Fibroblast of upper back skin (primary cell): ENCODE data around the gene FAM135A.
A peak's percentile ranks its signal among the peaks of the same experiment; 100 is the strongest.

ENCODE experiments used
- DNase-seq: peaks from one replicate; pipeline ENCODE4 v3.0.0-alpha.2; 2013

Gene FAM135A

DNA sequence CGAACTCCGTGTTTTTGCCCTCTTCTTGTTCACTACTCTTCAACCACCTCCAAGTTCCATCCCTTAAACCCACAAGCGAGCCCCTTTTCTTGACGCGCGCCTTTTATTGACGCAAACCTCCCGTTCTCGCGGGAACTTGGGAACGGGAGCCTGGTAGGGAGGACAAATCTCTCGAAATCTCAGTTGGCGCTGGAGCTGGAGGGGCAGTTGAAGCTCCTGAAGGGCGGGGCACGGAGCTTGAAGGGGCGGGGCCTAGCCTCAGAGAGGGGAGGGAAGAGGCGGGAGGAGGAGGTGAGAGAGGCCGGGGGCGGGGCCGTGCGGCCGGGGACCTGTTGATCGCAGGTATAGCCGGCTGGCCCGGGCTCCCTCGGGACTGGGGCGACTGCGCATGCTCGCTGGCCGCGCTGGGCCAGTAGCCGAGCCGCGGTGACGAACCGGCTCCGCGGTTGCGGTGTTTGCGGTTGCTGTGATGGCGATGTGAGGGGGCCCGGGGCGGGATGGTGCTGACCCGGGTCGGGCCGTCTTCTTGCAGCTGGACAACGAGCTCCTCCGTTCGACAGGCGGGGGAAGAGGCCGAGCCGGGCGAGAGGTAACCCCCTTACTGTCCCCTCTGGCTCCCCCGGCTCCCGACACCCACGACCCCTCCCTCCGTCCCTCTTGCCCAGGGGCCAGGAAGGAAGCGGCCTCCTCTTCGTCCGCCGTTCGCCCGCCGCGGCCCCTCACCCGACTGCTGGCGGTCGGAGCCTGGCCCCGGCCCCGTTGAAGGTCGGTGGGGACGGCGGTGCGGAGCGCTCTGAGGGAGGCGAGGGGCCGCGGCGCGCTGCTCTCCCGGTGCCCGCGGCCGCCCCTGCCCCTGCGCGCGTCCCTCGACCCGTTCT lies at the start of gene FAM135A:
Gene FAM135A (plus strand): TSS at position 395 of the 878 bp plus-strand sequence. CDS start 14,835 bp downstream, outside the sequence.
- DNase-seq = peak; percentile 99

DNA sequence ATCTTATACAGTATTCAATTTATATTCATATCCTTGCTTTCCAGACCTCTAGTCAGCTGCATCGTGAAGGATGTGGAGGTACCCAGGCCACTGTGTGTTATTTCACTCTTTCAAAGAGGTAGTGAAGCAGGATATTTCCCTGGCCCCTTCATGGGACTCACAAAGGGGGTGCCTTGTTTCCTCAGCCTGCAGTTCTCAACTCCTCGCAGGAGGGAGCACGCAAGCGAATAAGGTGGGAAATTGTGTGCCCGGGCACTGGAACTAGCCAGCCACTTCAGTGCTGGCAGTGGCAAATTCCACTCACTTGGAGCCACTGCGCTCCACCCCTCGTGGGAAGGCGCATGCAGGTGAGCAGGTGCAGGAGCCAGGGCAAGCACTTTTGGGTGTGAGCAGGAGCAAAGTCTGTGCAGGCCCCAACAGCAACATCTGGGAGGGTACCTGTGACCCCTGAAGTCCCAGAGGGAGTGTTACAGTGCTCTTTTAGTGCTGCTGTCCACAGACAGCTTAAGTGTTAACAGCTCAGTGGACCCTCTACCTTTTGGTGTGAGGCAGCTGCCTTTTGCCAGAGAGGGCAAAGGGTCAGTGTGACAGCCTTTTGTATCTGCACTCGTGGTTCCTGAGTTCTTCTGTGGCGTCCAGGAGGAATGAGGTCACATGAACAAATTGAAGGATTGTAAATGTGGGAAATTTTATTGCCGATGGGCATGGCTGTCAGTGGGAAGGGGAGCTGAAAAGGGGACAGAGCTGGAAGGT lies 49.4 kb upstream of the FAM135A start:
- no peak for DNase-seq

DNA sequence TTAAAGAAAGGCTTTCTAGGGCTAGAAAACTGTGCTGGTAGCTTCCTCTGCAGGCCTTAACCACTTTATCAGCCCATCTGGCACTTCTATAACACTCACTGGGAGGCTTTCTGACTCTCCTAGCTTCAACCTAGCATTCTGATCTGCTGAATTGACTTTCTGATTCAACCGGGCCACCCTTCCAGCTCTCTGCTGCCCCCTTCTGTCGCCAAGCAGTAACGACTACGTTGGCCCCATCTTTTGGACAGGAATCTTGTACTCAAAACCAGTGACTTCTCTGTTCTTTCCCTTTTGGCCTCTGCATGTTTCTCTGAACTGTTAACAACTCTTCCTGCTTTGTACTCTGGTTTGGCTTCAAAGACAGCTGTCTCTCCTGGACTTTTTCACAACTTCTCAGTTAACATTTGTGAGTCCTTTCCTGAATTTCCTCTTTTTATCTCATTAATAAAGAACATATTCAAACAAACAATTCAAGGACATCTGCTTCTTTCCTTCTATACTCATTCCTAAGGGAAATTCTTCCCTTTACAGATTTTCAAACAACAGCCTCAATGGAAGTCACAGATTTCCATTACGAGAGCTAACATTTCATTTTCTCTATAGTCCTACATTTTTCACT lies 43.9 kb upstream of the FAM135A start:
- peak; percentile 71 for DNase-seq

DNA sequence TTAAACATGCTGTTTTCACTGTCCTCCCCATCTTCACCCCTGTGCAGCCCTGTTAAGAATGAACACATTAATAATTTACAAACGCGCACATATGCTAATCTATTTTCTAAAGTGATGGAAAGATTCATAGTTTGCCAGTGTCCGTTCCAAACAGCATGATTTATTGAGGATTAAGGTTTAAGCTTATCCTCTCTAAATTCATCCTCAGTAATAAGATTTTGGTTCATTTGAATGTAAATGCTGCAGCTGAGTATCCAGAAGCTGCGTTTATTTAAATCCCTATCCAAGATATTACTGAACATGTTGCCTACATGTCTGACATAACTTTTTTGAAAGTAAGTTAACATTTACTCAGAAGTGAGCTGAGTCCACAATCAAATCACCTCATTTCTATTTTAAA lies 42.8 kb upstream of the FAM135A start:
- DNase-seq = no peak

DNA sequence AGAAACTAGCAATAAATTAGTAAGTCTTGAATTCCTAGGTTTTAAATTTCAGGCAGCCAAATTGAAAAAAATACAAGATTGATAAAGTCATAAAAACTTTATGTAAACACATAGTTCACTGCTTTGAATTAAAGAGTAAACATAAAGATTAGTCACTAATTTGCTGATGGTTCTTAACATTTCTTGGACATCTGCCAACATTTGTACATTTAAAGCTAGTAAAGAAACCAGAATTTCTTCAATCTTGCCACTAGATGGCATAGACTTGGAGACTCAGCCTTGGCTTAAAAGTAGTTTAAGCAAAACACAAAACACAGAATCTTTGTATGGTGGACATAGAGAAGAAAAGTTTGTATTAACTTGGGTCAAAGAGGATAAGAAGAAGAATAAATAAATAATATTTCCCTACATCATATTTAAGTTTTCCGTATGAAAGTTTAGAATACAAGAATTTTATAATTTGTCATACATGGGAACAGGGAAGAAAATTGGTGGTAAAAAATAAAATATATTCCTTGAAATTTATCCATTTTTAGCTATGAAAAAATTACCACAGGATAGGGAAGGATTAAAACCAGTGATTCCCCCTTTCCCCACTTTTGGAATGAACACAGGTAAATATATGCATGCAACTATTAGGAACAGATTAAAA lies 41.7 kb upstream of the FAM135A start:
- peak; percentile 72 for DNase-seq

DNA sequence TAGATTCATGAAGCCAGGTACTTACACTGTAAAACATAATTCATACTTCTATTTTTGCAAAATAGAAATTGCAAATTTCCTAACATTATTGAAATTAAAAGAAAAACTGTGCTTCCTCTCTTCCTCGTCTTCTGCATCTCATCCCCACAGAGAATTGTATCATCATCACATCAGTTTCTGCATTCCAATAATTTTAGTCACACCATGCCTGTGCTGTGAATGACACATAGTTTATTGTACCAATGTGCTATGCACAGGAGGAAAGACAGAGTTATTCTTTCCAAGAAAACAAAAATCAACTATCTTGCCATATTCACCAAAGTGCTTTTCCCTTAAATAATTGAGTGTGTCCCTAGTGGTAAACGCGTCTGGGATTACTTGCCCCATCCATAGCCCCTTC lies 38.1 kb upstream of the FAM135A start:
- DNase-seq = peak; percentile 65

DNA sequence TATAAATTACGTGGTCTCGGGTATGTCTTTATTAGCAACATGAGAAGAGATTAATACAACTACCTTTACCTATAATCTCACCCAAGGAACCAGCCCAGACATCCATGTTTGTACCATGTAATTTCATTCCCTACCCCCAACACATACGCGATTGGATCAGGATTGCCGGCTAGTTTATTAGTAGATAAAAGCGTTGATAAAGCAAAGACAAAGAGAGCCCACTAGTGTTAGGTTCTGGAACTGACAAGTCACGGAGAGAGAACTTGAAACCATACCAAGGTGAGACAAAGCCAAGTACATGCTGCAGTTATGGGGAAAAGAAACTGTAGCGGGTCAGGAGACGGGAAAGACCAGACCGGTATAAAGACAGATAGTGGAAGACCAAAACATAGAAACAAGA lies 37.4 kb upstream of the FAM135A start:
- no peak for DNase-seq

DNA sequence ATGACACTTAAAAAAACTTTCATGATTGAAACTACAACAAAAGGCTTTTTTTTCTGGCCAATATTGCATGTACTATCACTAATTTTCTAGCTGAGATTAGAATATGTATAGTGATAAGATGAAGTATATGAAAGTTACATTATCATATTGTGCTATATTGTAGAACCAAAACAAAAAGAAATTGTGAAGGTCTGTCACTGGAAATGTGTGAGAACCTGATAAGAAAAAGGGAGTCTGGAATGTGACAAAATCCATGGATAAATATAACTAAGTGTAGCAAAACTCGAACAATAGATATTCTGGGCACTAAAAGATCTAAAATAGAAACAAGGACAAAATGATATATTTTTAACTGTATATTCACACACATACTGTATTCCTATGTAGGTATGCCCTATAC lies 36.7 kb upstream of the FAM135A start:
- no peak for DNase-seq

DNA sequence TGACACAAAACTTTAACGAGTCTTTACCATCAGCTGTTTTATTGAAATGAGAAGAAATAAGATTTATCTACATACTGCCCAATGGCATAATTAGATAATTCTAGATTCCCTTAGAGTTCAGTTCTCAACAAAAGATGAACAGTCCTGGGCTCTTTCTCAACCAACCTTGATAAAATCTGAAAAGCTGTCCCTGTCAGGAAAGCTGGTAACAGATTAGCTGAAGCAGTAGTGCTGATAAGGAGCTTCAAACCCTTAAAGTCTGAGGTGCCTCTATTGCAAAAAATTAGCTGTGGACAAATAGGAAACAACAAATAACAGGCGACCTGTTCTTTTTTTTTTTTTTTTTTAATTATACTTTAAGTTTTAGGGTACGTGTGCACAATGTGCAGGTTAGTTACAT lies 35.9 kb upstream of the FAM135A start:
- DNase-seq = no peak

DNA sequence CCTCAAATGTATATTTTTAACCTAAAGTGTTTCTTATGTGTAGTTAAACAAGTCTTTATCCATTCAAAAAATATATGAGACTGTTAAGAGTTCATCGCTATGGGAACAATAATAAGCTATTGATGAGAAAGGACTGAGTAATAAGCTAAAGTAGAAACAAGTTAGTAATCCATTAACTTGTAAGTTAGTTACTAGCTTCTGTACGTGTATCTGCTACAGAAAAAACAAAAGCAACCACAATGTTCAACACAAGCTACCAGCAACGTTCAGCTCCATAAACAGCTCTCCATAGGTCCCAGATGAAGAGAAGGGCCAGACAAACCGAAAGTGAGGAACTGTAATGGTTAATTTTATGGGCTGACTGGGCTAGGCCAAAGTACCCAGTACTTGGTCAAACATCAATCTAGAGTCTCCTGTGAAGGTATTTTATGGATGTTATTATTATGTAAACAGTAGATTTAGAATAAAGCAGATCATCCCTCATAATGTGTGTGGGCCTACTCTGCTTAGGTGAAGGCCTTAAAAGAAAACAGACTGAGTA lies 33.8 kb upstream of the FAM135A start:
- no peak for DNase-seq

DNA sequence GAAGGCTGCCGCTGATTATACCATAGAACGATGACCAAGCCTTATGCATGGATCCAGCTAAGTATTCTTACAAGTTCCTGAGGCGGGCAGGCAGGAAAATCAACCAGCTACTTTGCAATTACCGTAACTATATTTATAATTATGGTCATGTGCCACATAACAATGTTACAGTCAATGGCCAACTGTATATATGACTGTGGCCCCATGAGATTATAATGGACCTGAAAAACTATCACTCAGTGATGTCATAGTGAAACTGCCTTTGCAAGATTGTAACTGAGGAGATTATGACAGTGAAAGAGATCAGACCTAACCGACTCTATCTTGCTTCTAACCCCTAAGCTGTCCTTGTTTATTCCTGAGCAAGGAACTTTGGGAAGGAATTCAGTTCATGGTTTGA lies 33.1 kb upstream of the FAM135A start:
- no peak for DNase-seq

DNA sequence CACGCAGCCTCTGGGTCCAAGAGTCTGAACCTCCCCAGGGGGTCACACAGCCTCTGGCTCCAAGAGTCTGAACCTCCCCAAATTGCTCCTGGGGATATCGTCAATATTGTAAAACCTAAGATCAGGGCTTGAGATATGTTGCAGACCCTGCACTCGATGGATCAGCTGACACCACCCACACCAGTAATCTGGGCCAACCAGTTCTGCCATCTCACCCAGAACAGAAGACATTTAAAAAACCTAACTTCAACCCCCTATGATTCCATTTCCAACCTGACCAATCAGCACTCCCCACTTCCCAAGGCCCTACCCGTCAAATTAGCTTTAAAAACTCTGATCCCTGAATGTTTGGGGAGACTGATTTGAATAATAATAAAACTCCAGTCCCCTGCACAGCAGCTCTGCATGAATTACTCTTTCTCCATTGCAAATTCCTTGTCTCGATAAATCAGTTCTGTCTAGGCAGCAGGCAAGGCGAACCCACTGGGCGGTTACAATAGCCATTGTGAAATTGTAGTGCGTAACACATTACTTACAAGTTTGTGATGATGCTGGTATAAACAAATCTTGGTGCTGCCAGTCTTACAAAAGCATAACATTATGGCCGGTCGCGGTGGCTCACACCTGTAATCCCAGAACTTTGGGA lies 32.4 kb upstream of the FAM135A start:
- DNase-seq = no peak

DNA sequence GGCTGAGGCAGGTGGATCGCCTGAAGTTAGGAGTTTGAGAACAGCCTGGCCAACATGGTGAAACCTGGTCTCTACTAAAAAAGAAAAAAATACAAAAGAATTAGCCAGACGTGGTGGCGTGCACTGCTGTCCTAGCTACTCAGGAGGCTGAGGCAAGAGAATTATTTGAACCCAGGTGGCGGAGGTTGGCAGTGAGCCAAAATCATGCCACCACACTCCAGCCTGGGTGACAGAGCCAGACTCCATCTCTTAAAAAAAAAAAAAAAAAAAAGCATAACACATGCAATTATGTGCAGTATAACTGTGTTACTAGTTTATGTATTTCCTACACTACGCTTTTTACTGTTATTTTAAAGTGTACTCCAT lies 31.9 kb upstream of the FAM135A start:
- DNase-seq = no peak

DNA sequence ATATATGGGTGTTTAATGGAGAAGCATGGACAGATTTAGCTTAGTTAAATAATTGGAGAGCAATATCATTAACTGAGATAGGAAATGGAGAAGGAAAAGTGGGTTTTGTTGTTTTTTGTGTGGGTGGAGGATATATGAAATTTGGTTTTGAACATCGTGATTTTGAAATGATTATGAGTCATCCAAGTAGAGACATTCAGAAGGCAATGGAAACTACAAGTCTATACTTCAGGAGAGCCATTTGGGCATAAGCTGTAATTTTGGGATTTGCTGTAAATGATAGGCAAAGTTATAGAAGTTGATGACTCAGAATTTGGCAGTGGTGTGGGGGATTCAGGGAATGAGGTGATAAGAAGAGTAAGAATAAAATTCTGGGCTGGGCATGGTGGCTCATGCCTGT lies 27.4 kb upstream of the FAM135A start:
- no peak for DNase-seq

DNA sequence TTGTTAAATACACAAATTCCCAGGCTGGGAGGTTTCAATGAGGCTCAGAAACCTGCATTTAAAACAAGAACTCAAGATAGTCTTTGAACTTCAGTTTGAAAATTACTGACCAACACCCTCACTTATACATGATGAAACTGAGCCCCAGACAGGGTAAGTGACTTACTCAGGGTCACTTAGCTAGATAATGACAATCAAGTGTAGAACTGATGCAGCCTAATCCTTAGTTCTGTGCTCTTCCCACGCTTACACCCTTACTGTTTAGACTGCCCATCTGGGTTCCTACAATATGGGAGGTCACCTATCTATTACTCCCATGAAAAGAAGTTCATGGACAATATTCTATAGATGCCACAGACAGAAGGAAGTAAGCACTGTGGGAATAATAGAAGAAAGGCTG lies 24.5 kb upstream of the FAM135A start:
- no peak for DNase-seq

DNA sequence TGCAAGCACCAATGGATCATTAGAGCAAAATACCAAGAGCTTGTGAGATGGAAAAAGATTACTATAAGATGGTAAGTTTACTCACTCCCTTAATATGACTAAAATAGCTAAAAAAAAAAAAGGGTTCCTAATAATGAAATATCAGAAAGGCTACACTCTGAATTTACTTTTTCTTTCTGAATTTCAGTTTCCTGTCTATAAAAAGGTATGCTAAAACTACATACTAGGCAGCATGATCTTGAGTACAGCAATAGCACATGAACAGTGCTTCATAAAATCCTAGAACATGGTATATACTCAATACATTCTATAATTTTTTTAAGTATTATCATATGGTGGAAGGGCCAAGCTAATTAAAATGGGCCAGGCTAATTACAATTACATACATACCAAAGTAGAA lies 24.0 kb upstream of the FAM135A start:
- no peak for DNase-seq

DNA sequence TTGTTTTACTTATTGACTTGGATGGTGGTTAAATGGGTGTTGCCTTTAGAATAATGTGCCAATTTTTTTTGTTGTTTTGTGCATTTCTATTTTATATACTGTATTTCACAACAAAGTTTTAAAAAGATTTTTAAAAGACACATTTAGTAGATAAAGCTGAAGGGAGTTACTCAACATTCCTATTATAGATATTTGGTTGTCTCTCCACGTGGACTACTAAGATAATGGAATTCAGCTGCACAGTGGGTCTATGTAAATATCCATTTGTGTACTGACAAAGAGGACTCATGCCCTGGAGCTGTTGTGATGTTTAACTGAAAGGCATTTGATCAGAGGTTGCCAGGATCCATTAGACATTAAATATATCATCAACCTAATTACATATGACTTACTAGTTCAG lies 23.2 kb upstream of the FAM135A start:
- DNase-seq = no peak

DNA sequence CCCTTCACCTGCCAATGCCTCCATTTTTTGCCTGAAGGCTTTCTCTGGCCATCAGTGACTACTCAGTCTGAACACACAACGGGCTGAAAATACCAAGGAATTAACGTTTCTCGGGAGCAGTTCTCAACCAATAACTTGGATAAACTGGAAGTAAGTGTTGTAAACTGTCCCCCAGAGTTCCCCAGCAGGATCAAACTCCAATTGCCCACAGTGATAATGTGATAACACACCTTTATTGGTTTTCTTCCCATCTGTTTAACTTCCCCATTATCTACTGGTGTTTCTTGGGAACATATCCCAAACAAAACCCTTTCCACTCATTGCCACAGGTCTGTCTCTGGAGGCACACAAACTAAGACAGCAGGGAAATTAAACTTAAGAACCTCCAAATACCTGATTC lies 21.8 kb upstream of the FAM135A start:
- no peak for DNase-seq

DNA sequence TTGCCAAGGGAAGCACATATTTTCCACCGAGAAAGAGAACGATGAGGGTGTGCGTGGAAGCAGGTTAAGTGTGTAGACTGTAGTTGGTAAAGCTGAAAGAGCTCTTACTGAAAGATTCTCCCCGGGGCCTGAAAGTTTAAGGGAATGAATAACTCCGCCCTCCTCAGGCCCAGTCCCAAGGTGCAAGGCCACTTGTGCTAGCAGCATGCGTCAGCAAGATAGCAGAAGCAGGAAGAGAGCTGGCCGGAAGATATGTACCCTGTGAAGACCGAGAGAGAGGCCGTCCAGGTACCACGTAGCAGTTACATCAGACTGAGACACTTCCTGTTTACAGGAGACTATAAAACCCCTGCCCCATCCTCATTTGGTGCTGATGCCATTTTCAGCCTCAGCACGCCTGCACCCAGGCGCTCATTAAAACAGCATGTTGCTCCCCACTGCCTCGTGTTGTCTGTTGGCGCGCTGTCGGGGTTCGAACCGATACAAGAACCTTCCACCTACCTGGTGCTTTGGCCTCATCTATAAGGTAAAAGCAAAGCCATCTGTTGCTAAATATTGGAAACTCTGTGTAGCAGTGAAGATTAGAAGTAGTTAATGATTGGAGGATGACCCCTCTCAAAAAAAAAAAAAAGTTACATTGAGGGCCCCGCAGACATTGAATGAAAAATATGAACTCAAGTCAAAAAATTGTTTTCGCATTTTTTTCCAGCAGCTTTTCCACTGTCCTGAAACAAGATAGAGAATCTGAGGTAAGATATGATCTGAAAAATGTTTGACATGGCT lies 18.6 kb upstream of the FAM135A start:
- no peak for DNase-seq

DNA sequence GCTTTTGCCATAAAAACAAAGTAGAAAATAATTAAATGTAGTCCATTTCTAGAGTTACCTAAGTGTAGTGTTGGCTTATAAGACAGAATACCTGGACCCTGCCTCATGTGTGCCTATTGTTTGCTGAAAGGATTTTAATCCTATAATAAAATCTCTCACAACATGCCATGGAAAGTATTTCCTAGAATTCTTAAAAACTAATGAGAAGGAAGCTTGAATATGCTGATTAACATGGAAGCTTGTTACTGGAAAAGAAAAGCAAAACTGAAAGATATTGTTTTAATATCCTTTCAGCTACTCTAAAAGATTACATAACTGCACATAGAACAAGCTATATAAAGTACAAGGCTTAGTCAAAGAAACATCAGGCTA lies 18.0 kb upstream of the FAM135A start:
- DNase-seq = no peak

DNA sequence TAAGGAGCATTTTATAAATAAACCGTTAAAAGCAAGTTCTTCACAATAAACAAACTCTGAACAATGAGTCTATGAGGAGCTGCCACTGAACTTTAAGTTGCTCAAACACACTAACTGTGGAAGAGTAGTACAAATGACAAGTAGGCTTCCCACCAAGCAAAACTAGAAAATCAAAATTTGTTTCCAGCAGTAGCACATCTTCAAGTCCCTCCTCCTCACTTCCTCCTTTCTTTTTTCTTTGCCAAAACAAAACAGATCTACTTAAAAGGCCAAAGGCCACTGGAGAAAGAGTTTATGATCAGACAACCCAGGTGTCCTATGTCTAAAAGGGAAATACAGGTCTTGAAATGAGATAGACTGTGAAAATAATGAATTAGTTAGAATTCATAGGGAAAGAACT lies 17.1 kb upstream of the FAM135A start:
- no peak for DNase-seq
